ENCODE data around the gene HLCS.

The HLCS gene

GRCh38 chr21:36856643-36857042 lies 109.8 kb downstream of the HLCS start:
- intact Hi-C loops (cut with DNase I) = no loop called here
- no peak for DNase-seq

- intact Hi-C loops (cut with DNase I) = loop anchor here (2.0 kb wide), 1 partner anchor 106 kb away; no protein-coding TSS in a partner anchor
- DNase-seq = peak in 5 of 10 donors; percentile 39 to 77 (median 48)
Observed at GRCh38 chr21:36854391-36854790, 112.1 kb downstream of the HLCS start.

GRCh38 chr21:36852864-36853263 lies 113.6 kb downstream of the HLCS start:
- DNase-seq = no peak
- intact Hi-C loops (cut with DNase I) = no loop called here

GRCh38 chr21:36852293-36852692 lies 114.2 kb downstream of the HLCS start:
- DNase-seq = no peak
- intact Hi-C loops (cut with DNase I) = no loop called here

- intact Hi-C loops (cut with DNase I) = no loop called here
- DNase-seq = no peak
Observed at GRCh38 chr21:36851121-36851520, 115.3 kb downstream of the HLCS start.

GRCh38 chr21:36850372-36850771 lies 116.1 kb downstream of the HLCS start:
- intact Hi-C loops (cut with DNase I) = no loop called here
- peak in 1 of 10 donors; percentile 76 for DNase-seq

- intact Hi-C loops (cut with DNase I) = no loop called here
- peak in 3 of 10 donors; percentile 30 to 84 (median 45) for DNase-seq
Observed at GRCh38 chr21:36849461-36850105, 116.9 kb downstream of the HLCS start.

GRCh38 chr21:36848730-36849274 lies 117.7 kb downstream of the HLCS start:
- no peak for DNase-seq
- intact Hi-C loops (cut with DNase I) = no loop called here

GRCh38 chr21:36847189-36847588 lies 119.3 kb downstream of the HLCS start:
- intact Hi-C loops (cut with DNase I) = no loop called here
- no peak for DNase-seq

- intact Hi-C loops (cut with DNase I) = no loop called here
- DNase-seq = no peak
Observed at GRCh38 chr21:36846631-36847030, 119.8 kb downstream of the HLCS start.

GRCh38 chr21:36845790-36846189 lies 120.7 kb downstream of the HLCS start:
- intact Hi-C loops (cut with DNase I) = no loop called here
- no peak for DNase-seq

- no peak for DNase-seq
- intact Hi-C loops (cut with DNase I) = no loop called here
Observed at GRCh38 chr21:36845070-36845469, 121.4 kb downstream of the HLCS start.

GRCh38 chr21:36841866-36842265 lies 124.6 kb downstream of the HLCS start:
- DNase-seq = no peak
- intact Hi-C loops (cut with DNase I) = no loop called here

- intact Hi-C loops (cut with DNase I) = no loop called here
- DNase-seq = no peak
Observed at GRCh38 chr21:36839735-36840134, 126.7 kb downstream of the HLCS start.

- intact Hi-C loops (cut with DNase I) = no loop called here
- no peak for DNase-seq
Observed at GRCh38 chr21:36839123-36839522, 127.3 kb downstream of the HLCS start.

GRCh38 chr21:36835383-36835795 lies 131.1 kb downstream of the HLCS start:
- intact Hi-C loops (cut with DNase I) = no loop called here
- DNase-seq = no peak

GRCh38 chr21:36834192-36834591 lies 132.3 kb downstream of the HLCS start:
- intact Hi-C loops (cut with DNase I) = no loop called here
- DNase-seq = peak in 1 of 10 donors; percentile 83

- intact Hi-C loops (cut with DNase I) = no loop called here
Observed at GRCh38 chr21:36830100-36830499, 136.4 kb downstream of the HLCS start.

GRCh38 chr21:36828891-36829515 lies 137.5 kb downstream of the HLCS start:
- DNase-seq = no peak
- intact Hi-C loops (cut with DNase I) = no loop called here

More at GRCh38 chr21:36830100-36830499, 136.4 kb downstream of the HLCS start:
- DNase-seq = no peak

- intact Hi-C loops (cut with DNase I) = no loop called here
Observed at GRCh38 chr21:36828208-36828607, 138.3 kb downstream of the HLCS start.

GRCh38 chr21:36825658-36826057 lies 140.8 kb downstream of the HLCS start:
- intact Hi-C loops (cut with DNase I) = no loop called here
- DNase-seq = no peak

More at GRCh38 chr21:36828208-36828607, 138.3 kb downstream of the HLCS start:
- DNase-seq = no peak

- DNase-seq = no peak
- intact Hi-C loops (cut with DNase I) = no loop called here
Observed at GRCh38 chr21:36821032-36821299, 145.5 kb downstream of the HLCS start.

Data from posterior cingulate gyrus (tissue), 11 donors.